ENCODE measurements around the gene SYNDIG1. TPM values are rescaled to one million over a fixed set of nuclear protein-coding genes. Genes with fewer than 3 reads are reported as not detected.

SYNDIG1 gene
- total RNA-seq, 2 donors from 2014 or later, result 0.78 TPM; not detected in 1

- ATAC-seq (no peak), DNase-seq (no peak)
- Histone ChIP-seq H3K4me3 (no peak overlapping the region), H3K27me3 (no peaks in the 10 kb centered on the region), H3K36me3 (replicated peaks in 1 of 2; ENCODE audit: insufficient read depth in 1 of 2, low read depth in 2 of 2) (no peaks in the 10 kb centered on the region), H3K9me3 (no peaks in the 10 kb centered on the region), H3K4me1 (no peaks in the 10 kb centered on the region), H3K27ac (no peak overlapping the region)
- TF ChIP-seq POLR2A (IDR thresholded peaks at IDR 0.05) (no peak), CTCF (IDR thresholded peaks at IDR 0.05) (no peak)
- intact Hi-C loops (cut with DNase I), result no loop called here
- WGBS, 2 donors, result 80 to 87% methylated on average over 7 of the region's 7 CpGs
Observed at GRCh38 chr20:24460712-24461111, 8.7 kb upstream of the SYNDIG1 start.

DNA sequence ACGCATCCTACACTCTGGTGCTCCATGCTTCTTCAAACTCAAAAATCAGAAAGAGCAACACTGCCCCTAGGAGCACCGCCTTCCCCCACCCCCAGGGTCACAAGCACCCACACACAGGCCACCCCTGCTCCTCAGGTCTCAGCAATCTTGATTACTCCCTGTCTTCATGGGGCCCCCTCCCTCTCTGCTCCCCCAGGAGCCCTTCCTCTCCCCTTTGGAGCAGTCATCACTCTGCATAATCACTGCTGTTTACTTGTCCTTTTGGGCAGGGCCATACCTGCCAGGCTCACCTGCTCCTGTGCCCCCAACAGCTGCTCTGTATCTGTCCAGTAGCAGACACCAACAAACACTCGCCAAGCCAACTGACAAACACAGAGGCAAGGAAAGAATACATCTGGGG is 7.6 kb upstream of the SYNDIG1 start:
- no peaks in the 10 kb centered on the region for H3K4me1 ChIP-seq
- TF ChIP-seq POLR2A (IDR thresholded peaks at IDR 0.05) (no peak), CTCF (IDR thresholded peaks at IDR 0.05) (no peak)
- no peaks in the 10 kb centered on the region for H3K27me3 ChIP-seq
- ATAC-seq (no peak), DNase-seq (no peak)
- H3K4me3 ChIP-seq, result no peak overlapping the region
- no peaks in the 10 kb centered on the region for H3K9me3 ChIP-seq
- no peak overlapping the region for H3K27ac ChIP-seq
- WGBS, 2 donors, result 81 to 90% methylated on average over 3 of the region's 3 CpGs
- intact Hi-C loops (cut with DNase I), result no loop called here
- H3K36me3 ChIP-seq (replicated peaks in 1 of 2; ENCODE audit: insufficient read depth in 1 of 2, low read depth in 2 of 2), result no peaks in the 10 kb centered on the region

- intact Hi-C loops (cut with DNase I), result no loop called here
- no peak for TF ChIP-seq POLR2A (IDR thresholded peaks at IDR 0.05)
- TF ChIP-seq CTCF (IDR thresholded peaks at IDR 0.05), result no peak
- Histone ChIP-seq H3K4me1 (no peaks in the 10 kb centered on the region), H3K9me3 (no peaks in the 10 kb centered on the region), H3K27ac (no peak overlapping the region), H3K36me3 (replicated peaks in 1 of 2; ENCODE audit: insufficient read depth in 1 of 2, low read depth in 2 of 2) (no peaks in the 10 kb centered on the region), H3K27me3 (no peaks in the 10 kb centered on the region), H3K4me3 (no peak overlapping the region)
- WGBS, 2 donors, result 54 to 57% methylated on average over 4 of the region's 4 CpGs
- no peak for ATAC-seq
- DNase-seq, result no peak
Observed at GRCh38 chr20:24462460-24463010, 6.9 kb upstream of the SYNDIG1 start.

- H3K27me3 ChIP-seq, result peaks cover 0 to 1% of the 10 kb centered on the region in 2 donors
- no peaks in the 10 kb centered on the region for H3K36me3 ChIP-seq (replicated peaks in 1 of 2; ENCODE audit: insufficient read depth in 1 of 2, low read depth in 2 of 2)
- intact Hi-C loops (cut with DNase I), result no loop called here
- DNase-seq, result no peak
- H3K4me3 ChIP-seq, result no peak overlapping the region
- peaks cover 13% of the 10 kb centered on the region for H3K4me1 ChIP-seq
- ATAC-seq, result no peak
- TF ChIP-seq CTCF (IDR thresholded peaks at IDR 0.05) (no peak), POLR2A (IDR thresholded peaks at IDR 0.05) (no peak)
- 57 to 79% methylated on average over 3 of the region's 3 CpGs for WGBS, 2 donors
- no peaks in the 10 kb centered on the region for H3K9me3 ChIP-seq
- no peak overlapping the region for H3K27ac ChIP-seq
Observed at GRCh38 chr20:24465159-24465558, 4.3 kb upstream of the SYNDIG1 start.

- no peak overlapping the region for H3K27ac ChIP-seq
- H3K36me3 ChIP-seq (replicated peaks in 1 of 2; ENCODE audit: insufficient read depth in 1 of 2, low read depth in 2 of 2), result no peaks in the 10 kb centered on the region
- DNase-seq (no peak), ATAC-seq (no peak)
- H3K9me3 ChIP-seq, result no peaks in the 10 kb centered on the region
- no peak for TF ChIP-seq POLR2A (IDR thresholded peaks at IDR 0.05)
- TF ChIP-seq CTCF (IDR thresholded peaks at IDR 0.05), result no peak
- intact Hi-C loops (cut with DNase I), result no loop called here
- WGBS, 2 donors, result 55 to 59% methylated on average over 3 of the region's 3 CpGs
- peaks cover 0 to 7% of the 10 kb centered on the region in 2 donors for H3K27me3 ChIP-seq
- peaks cover 19% of the 10 kb centered on the region for H3K4me1 ChIP-seq
- H3K4me3 ChIP-seq, result no peak overlapping the region
Observed at GRCh38 chr20:24465730-24466129, 3.7 kb upstream of the SYNDIG1 start.

Measured in body of pancreas (tissue), 4 donors.